SU-DHL-6 (cell line): ENCODE results near the gene AP2M1.

Source experiments
- H2AFZ ChIP-seq: fragments of 200-600 bp; sonication (generic); 2 replicates; pipeline ENCODE4 v1.6.1; 2014; ENCODE audit warnings: low read depth, mild to moderate bottlenecking, moderate library complexity, mixed read lengths, antibody characterized with exemption, low read length; ENCODE audit not compliant: severe bottlenecking
- H3F3A ChIP-seq: fragments of 200-600 bp; shearing (Covaris generic); 2 replicates; pipeline ENCODE4 v1.6.0; 2016; ENCODE audit warnings: antibody characterized with exemption, mild to moderate bottlenecking; ENCODE audit not compliant: insufficient read depth
- H3K27ac ChIP-seq: fragments of 200-600 bp; sonication (generic); 2 replicates; pipeline ENCODE4 v1.5.1; 2016; ENCODE audit warnings: low read depth, mild to moderate bottlenecking, low read length, moderate library complexity, mixed read lengths
- H3K27me3 ChIP-seq: fragments of 200-600 bp; sonication (generic), shearing (Covaris generic); 2 replicates; pipeline ENCODE4 v1.6.0; 2014; ENCODE audit warnings: mild to moderate bottlenecking, low read length
- H3K36me3 ChIP-seq: fragments of 200-600 bp; sonication (generic); 2 replicates; pipeline ENCODE4 v1.6.1; 2014; ENCODE audit warnings: mild to moderate bottlenecking, low read length, mixed read lengths
- H3K4me2 ChIP-seq: fragments of 300-600, 200-600 bp; shearing (Covaris generic), sonication (generic); 2 replicates; pipeline ENCODE4 v1.6.0; 2014; ENCODE audit warnings: low read length, low read depth, mild to moderate bottlenecking; ENCODE audit not compliant: poor library complexity, severe bottlenecking
- H3K4me3 ChIP-seq: fragments of 200-600 bp; sonication (generic); 2 replicates; pipeline ENCODE4 v1.5.1; 2014; ENCODE audit warnings: antibody characterized with exemption, low read length, mild to moderate bottlenecking, mixed read lengths; ENCODE audit not compliant: insufficient read depth, poor library complexity, severe bottlenecking
- H3K79me2 ChIP-seq: fragments of 200-600 bp; sonication (generic); 2 replicates; pipeline ENCODE4 v1.6.1; 2014; ENCODE audit warnings: mild to moderate bottlenecking, low read length, moderate library complexity; ENCODE audit not compliant: insufficient read depth
- H3K9ac ChIP-seq: fragments of 200-600 bp; sonication (generic); 2 replicates; pipeline ENCODE4 v1.7.0; 2014; ENCODE audit warnings: mild to moderate bottlenecking, low read length
- H3K9me2 ChIP-seq: fragments of 200-600 bp; sonication (generic); replicated peaks from 2 replicates; pipeline ENCODE4 v1.6.1; 2014; ENCODE audit warnings: low read length; ENCODE audit not compliant: insufficient read depth
- H3K9me3 ChIP-seq: fragments of 200-600 bp; sonication (generic); 2 replicates; pipeline ENCODE4 v1.6.1; 2014; ENCODE audit warnings: low read length, mixed read lengths; ENCODE audit not compliant: insufficient read depth
- H4K20me1 ChIP-seq: fragments of 200-600 bp; sonication (generic); 2 replicates; pipeline ENCODE4 v1.6.1; 2014; ENCODE audit warnings: low read depth, mild to moderate bottlenecking, antibody characterized with exemption, low read length, moderate library complexity, mixed read lengths
- EZH2phosphoT487 ChIP-seq: fragments of 200-600 bp; sonication (generic), shearing (Covaris generic); conservative IDR thresholded peaks from 2 replicates; pipeline ENCODE4 v1.6.1; 2018; ENCODE audit warnings: mild to moderate bottlenecking, antibody characterized with exemption, low read length, moderate library complexity, mixed read lengths
- TF ChIP-seq, protein P1 (sequence below): fragments of 200-600 bp; sonication (generic); IDR thresholded peaks from one replicate; pipeline ENCODE4 v1.5.1; 2017; ENCODE audit warnings: antibody characterized with exemption, mild to moderate bottlenecking, low read length, moderate library complexity; ENCODE audit not compliant: insufficient read depth, poor library complexity, severe bottlenecking

The AP2M1 gene

DNA sequence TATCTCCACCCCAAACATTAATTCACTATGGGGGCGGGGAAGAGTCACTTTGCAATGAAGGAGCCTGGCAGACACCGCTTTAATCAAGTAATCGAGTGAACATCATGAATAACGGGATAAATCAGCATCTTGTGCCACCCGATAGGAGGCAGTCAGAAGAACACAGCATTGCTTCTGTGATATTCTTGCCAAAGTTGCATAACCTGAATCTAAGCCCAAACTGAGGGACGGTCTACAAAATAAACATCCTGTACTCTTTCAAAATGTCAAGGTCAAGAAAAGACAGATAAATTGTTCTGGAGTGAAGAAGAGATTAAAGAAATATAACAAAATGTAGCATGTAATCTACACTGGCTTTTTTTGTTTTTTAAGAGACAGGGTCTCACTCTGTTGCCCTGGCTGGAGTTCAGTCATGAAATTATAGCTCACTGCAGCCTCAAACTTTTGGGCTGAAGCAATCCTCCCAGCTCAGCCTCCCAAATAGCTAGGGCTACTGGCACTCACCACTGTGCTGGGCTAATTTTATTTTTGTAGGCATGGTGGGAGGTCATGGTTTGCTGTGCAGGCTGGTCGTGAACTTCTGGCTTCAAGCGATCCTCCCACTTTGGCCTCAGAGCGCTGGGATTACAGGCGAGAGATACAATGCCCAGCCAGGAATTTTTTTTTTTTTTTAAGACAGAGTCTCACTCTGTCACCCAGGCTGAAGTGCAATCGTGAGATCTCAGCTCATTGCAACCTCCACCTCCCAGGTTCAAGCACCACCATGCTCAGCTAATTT is 34.7 kb downstream of the AP2M1 start:
- no peaks in the 10 kb centered on the region for H3K79me2 ChIP-seq
- no peak overlapping the region for H2AFZ ChIP-seq
- H3K36me3 ChIP-seq = no peaks in the 10 kb centered on the region
- no peaks in the 10 kb centered on the region for H3K27me3 ChIP-seq
- H3K9ac ChIP-seq = no peak overlapping the region
- TF ChIP-seq, protein P1, sequence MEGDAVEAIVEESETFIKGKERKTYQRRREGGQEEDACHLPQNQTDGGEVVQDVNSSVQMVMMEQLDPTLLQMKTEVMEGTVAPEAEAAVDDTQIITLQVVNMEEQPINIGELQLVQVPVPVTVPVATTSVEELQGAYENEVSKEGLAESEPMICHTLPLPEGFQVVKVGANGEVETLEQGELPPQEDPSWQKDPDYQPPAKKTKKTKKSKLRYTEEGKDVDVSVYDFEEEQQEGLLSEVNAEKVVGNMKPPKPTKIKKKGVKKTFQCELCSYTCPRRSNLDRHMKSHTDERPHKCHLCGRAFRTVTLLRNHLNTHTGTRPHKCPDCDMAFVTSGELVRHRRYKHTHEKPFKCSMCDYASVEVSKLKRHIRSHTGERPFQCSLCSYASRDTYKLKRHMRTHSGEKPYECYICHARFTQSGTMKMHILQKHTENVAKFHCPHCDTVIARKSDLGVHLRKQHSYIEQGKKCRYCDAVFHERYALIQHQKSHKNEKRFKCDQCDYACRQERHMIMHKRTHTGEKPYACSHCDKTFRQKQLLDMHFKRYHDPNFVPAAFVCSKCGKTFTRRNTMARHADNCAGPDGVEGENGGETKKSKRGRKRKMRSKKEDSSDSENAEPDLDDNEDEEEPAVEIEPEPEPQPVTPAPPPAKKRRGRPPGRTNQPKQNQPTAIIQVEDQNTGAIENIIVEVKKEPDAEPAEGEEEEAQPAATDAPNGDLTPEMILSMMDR = no peak
- no peak for TF ChIP-seq EZH2phosphoT487
- no peak overlapping the region for H3K4me2 ChIP-seq
- no peaks in the 10 kb centered on the region for H4K20me1 ChIP-seq
- no peak overlapping the region for H3K4me3 ChIP-seq
- H3K27ac ChIP-seq = no peak overlapping the region
- no peaks in the 10 kb centered on the region for H3K9me2 ChIP-seq
- no peaks in the 10 kb centered on the region for H3K9me3 ChIP-seq
- H3F3A ChIP-seq = no peaks in the 10 kb centered on the region

DNA sequence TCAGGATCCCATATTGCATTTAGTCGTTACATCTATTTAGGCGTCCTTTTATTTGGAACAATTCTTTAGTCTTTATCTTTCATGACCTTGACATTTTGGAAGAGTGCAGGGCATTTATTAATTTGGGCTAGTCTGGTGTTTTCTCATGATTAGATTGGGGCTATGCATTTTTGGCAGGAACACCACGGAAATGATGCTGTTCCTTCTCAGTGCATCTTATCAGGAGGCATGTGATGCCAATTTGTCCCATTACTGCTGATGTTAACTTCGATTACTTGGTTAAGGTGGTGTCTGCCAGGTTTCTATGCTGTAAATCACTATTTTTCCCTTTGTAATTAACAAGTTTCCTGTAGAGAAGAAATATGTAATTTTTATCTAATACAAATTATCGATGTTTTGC is 36.6 kb downstream of the AP2M1 start:
- no peaks in the 10 kb centered on the region for H3K79me2 ChIP-seq
- H3K4me3 ChIP-seq = no peak overlapping the region
- H3F3A ChIP-seq = no peaks in the 10 kb centered on the region
- no peaks in the 10 kb centered on the region for H3K36me3 ChIP-seq
- no peak overlapping the region for H3K27ac ChIP-seq
- H3K4me2 ChIP-seq = no peak overlapping the region
- no peaks in the 10 kb centered on the region for H3K9me2 ChIP-seq
- H3K27me3 ChIP-seq = no peaks in the 10 kb centered on the region
- no peaks in the 10 kb centered on the region for H4K20me1 ChIP-seq
- no peak overlapping the region for H2AFZ ChIP-seq
- H3K9ac ChIP-seq = no peak overlapping the region
- TF ChIP-seq, protein P1 = no peak
- no peak for TF ChIP-seq EZH2phosphoT487
- H3K9me3 ChIP-seq = no peaks in the 10 kb centered on the region

DNA sequence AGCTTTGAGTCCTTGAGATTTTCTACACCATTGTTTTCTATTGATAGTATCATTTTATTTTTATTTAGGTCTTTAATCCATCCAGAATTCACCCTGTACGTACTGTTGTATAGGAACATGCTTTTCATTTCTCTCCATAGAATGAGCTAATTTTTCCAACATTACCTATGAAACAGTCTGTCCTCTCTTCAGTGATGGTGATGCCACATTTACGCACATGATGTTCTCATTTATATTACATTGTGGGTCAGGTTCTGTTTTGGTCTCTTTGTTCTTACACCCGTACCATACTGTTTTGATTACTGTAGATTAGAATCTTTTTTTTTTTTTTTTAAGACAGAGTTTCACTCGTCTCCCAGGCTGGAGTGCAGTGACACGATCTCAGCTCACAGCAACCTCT is 37.1 kb downstream of the AP2M1 start:
- Histone ChIP-seq H4K20me1 (no peaks in the 10 kb centered on the region), H3K4me2 (no peak overlapping the region), H3K9ac (no peak overlapping the region), H3F3A (no peaks in the 10 kb centered on the region), H2AFZ (no peak overlapping the region), H3K27me3 (no peaks in the 10 kb centered on the region), H3K9me3 (no peaks in the 10 kb centered on the region), H3K27ac (no peak overlapping the region), H3K36me3 (no peaks in the 10 kb centered on the region), H3K9me2 (no peaks in the 10 kb centered on the region), H3K4me3 (no peak overlapping the region), H3K79me2 (no peaks in the 10 kb centered on the region)
- TF ChIP-seq, protein P1 = no peak
- TF ChIP-seq EZH2phosphoT487 = no peak
